Peyer's patch (tissue), 4 donors: ENCODE measurements around the gene SIRT5.

Experiments
- CTCF ChIP-seq, 6 experiments: fragments of 450-650 bp in 4 of 6; fragments of 200-600 bp in 2 of 6; sonication (generic) in 1 of 6; IDR thresholded peaks; one replicate each; pipeline ENCODE4 v1.5.1; 2017 to 2019; ENCODE audit warnings: antibody characterized with exemption in 6 of 6, mild to moderate bottlenecking in 3 of 6, moderate library complexity in 1 of 6
- POLR2A ChIP-seq, 2 donors: fragments of 450-650 bp; IDR thresholded peaks; one replicate each; pipeline ENCODE4 v1.5.1; 2017; ENCODE audit warnings: antibody characterized with exemption in 2 of 2, mild to moderate bottlenecking in 2 of 2, moderate library complexity in 2 of 2

- TF ChIP-seq CTCF (IDR thresholded peaks at IDR 0.05): peak in 1 of 6 experiments; percentile 6
- TF ChIP-seq POLR2A (IDR thresholded peaks at IDR 0.05): no peak
These were observed 46.2 kb upstream of the SIRT5 start for GRCh38 chr6:13528232-13528631.
